Keratinocyte (primary cell): Measurements from ENCODE around the gene MYO10. TPM values are rescaled to one million over a fixed set of nuclear protein-coding genes. Genes with fewer than 3 reads are reported as not detected.

Source experiments
- DNase-seq: peaks from one replicate; pipeline ENCODE4 v3.0.0-alpha.2; 2011; ENCODE audit warnings: low read depth, missing footprints, low spot score
- FAIRE-seq: peaks from 2 replicates; lab custom pipeline; 2011; peaks lifted over from hg19 to GRCh38; lab: Jason Lieb, UNC
- H2AFZ ChIP-seq: 2 replicates; pipeline ENCODE4 v1.6.0; 2012; ENCODE audit warnings: low read length, control low read depth, inconsistent platforms; ENCODE audit not compliant: control insufficient read depth
- H3K27ac ChIP-seq: 2 replicates; pipeline ENCODE4 v1.5.1; 2011; ENCODE audit warnings: low read length; ENCODE audit not compliant: control insufficient read depth, insufficient read depth
- H3K27me3 ChIP-seq: 3 replicates; pipeline ENCODE4 v1.6.0; 2011; ENCODE audit warnings: low read length; ENCODE audit not compliant: control insufficient read depth, insufficient read depth; ENCODE audit errors: extremely low read depth
- H3K36me3 ChIP-seq, 2 experiments: 2 replicates in 1 of 2; 3 replicates in 1 of 2; pipeline ENCODE4 v1.5.1; 2011; ENCODE audit warnings: low read length in 2 of 2, mild to moderate bottlenecking in 1 of 2; ENCODE audit not compliant: control insufficient read depth in 2 of 2, insufficient read depth in 2 of 2; ENCODE audit errors: extremely low read depth in 1 of 2
- H3K4me1 ChIP-seq: 3 replicates; pipeline ENCODE4 v1.5.1; 2011; ENCODE audit warnings: low read length; ENCODE audit not compliant: control insufficient read depth, insufficient read depth; ENCODE audit errors: extremely low read depth
- H3K4me2 ChIP-seq: 3 replicates; pipeline ENCODE4 v1.6.0; 2011; ENCODE audit warnings: low read depth, low read length; ENCODE audit not compliant: control insufficient read depth, insufficient read depth; ENCODE audit errors: extremely low read depth
- H3K4me3 ChIP-seq, 3 experiments: fragments of 200-600 bp in 1 of 3; sonication (generic) in 1 of 3; 2 replicates in 2 of 3; 3 replicates in 1 of 3; pipeline ENCODE4 v1.5.1; 2011 to 2016; ENCODE audit warnings: low read length in 3 of 3, mild to moderate bottlenecking in 3 of 3, control low read depth in 2 of 3, inconsistent platforms in 1 of 3, low read depth in 1 of 3, mixed read lengths in 1 of 3, mixed run types in 1 of 3, moderate library complexity in 1 of 3; ENCODE audit not compliant: control insufficient read depth in 2 of 3, insufficient read depth in 2 of 3; ENCODE audit errors: extremely low read depth in 1 of 3
- H3K79me2 ChIP-seq: 2 replicates; pipeline ENCODE4 v1.6.0; 2012; ENCODE audit warnings: low read length; ENCODE audit not compliant: control insufficient read depth, insufficient read depth
- H3K9ac ChIP-seq: 3 replicates; pipeline ENCODE4 v1.6.0; 2011; ENCODE audit warnings: low read length; ENCODE audit not compliant: control insufficient read depth, insufficient read depth; ENCODE audit errors: extremely low read depth
- H3K9me1 ChIP-seq: 3 replicates; pipeline ENCODE4 v1.6.0; 2011; ENCODE audit warnings: low read length; ENCODE audit not compliant: control insufficient read depth, insufficient read depth; ENCODE audit errors: extremely low read depth
- H3K9me3 ChIP-seq: 2 replicates; pipeline ENCODE4 v1.5.1; 2012; ENCODE audit warnings: low read depth, low read length; ENCODE audit not compliant: control insufficient read depth
- H4K20me1 ChIP-seq: 3 replicates; pipeline ENCODE4 v1.6.0; 2011; ENCODE audit warnings: low read length; ENCODE audit not compliant: control insufficient read depth, insufficient read depth; ENCODE audit errors: extremely low read depth
- EZH2 ChIP-seq: IDR thresholded peaks from one replicate; pipeline ENCODE4 v1.6.1; 2012; ENCODE audit warnings: inconsistent platforms, mild to moderate bottlenecking, low read length, moderate library complexity
- dilution Hi-C: fragments of 300-500 bp; cut with MboI; formaldehyde crosslinking; loops from one replicate; pipeline ENCODE4 v1.7.0; 2020; ENCODE audit warnings: low sequenced_read_pairs; ENCODE audit not compliant: extremely low pct_ligation_motif_present
- polyA plus RNA-seq, 5 experiments: library from polyadenylated mRNA; depleted of rRNA in 3 of 5; stranded (reverse) in 3 of 5; stranded (forward) in 1 of 5; unstranded in 1 of 5; fragments of >200 nt; gene quantifications; 1 replicate in 1 of 5; 2 replicates in 3 of 5; 3 replicates in 1 of 5; pipeline versions ENCODE4 v1.2.1 to v1.2.3, GENCODE V29; 2011 to 2012; ENCODE audit warnings: missing spikeins in 2 of 5, low read depth in 1 of 5, low replicate concordance in 1 of 5
- TF ChIP-seq, protein P1 (sequence below), 3 experiments: IDR thresholded peaks in 1 of 3; conservative IDR thresholded peaks in 1 of 3; optimal IDR thresholded peaks in 1 of 3; 2 replicates in 2 of 3; 3 replicates in 1 of 3; pipeline versions ENCODE3 to v1.5.1; 2011; ENCODE audit warnings: low read length in 3 of 3, mild to moderate bottlenecking in 3 of 3, moderate library complexity in 2 of 3, control low read depth in 1 of 3, inconsistent platforms in 1 of 3; ENCODE audit not compliant: insufficient read depth in 2 of 3; ENCODE audit errors: extremely low read depth in 1 of 3

Gene MYO10
- polyA plus RNA-seq, 1 donor (not counting 4 experiments of a cell fraction or from before 2014, with no cell fraction given), result 22.0 TPM

GRCh38 chr5:16944816-16945562 lies 8.9 kb upstream of the MYO10 start:
- Histone ChIP-seq H4K20me1 (no peaks in the 10 kb centered on the region), H3K9me1 (no peaks in the 10 kb centered on the region), H3K4me2 (no peak overlapping the region), H3K27ac (no peak overlapping the region), H3K36me3 (no peaks in the 10 kb centered on the region), H3K27me3 (no peaks in the 10 kb centered on the region), H3K9ac (no peak overlapping the region), H2AFZ (no peak overlapping the region), H3K9me3 (peaks cover 2% of the 10 kb centered on the region), H3K4me1 (no peaks in the 10 kb centered on the region), H3K4me3 (no peak overlapping the region), H3K79me2 (no peaks in the 10 kb centered on the region)
- FAIRE-seq (no peak), DNase-seq (no peak)
- dilution Hi-C loops, result no loop called here
- no peak for TF ChIP-seq EZH2
- TF ChIP-seq, protein P1, sequence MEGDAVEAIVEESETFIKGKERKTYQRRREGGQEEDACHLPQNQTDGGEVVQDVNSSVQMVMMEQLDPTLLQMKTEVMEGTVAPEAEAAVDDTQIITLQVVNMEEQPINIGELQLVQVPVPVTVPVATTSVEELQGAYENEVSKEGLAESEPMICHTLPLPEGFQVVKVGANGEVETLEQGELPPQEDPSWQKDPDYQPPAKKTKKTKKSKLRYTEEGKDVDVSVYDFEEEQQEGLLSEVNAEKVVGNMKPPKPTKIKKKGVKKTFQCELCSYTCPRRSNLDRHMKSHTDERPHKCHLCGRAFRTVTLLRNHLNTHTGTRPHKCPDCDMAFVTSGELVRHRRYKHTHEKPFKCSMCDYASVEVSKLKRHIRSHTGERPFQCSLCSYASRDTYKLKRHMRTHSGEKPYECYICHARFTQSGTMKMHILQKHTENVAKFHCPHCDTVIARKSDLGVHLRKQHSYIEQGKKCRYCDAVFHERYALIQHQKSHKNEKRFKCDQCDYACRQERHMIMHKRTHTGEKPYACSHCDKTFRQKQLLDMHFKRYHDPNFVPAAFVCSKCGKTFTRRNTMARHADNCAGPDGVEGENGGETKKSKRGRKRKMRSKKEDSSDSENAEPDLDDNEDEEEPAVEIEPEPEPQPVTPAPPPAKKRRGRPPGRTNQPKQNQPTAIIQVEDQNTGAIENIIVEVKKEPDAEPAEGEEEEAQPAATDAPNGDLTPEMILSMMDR (optimal IDR thresholded peaks at IDR 0.05 in 1 of 3, IDR thresholded peaks at IDR 0.05 in 1 of 3, conservative IDR thresholded peaks at IDR 0.05 in 1 of 3; ENCODE audit: extremely low read depth in 1 of 3, insufficient read depth in 2 of 3, low read length in 3 of 3), result no peak

- no peak overlapping the region for H2AFZ ChIP-seq
- no peak overlapping the region for H3K4me2 ChIP-seq
- no peaks in the 10 kb centered on the region for H3K27me3 ChIP-seq
- no peaks in the 10 kb centered on the region for H4K20me1 ChIP-seq
- DNase-seq (no peak), FAIRE-seq (no peak)
- H3K79me2 ChIP-seq, result no peaks in the 10 kb centered on the region
- no peaks in the 10 kb centered on the region for H3K36me3 ChIP-seq
- H3K4me3 ChIP-seq, result no peak overlapping the region
- dilution Hi-C loops, result no loop called here
- no peak overlapping the region for H3K27ac ChIP-seq
- TF ChIP-seq EZH2, result no peak
- TF ChIP-seq, protein P1 (optimal IDR thresholded peaks at IDR 0.05 in 1 of 3, IDR thresholded peaks at IDR 0.05 in 1 of 3, conservative IDR thresholded peaks at IDR 0.05 in 1 of 3; ENCODE audit: extremely low read depth in 1 of 3, insufficient read depth in 2 of 3, low read length in 3 of 3), result no peak
- H3K9me1 ChIP-seq, result no peaks in the 10 kb centered on the region
- H3K4me1 ChIP-seq, result no peaks in the 10 kb centered on the region
- no peak overlapping the region for H3K9ac ChIP-seq
- peaks cover 2% of the 10 kb centered on the region for H3K9me3 ChIP-seq
Measured at GRCh38 chr5:16943846-16944678, 8.0 kb upstream of the MYO10 start.
